ENCODE results near the gene ETDB. TPM values are rescaled to one million over a fixed set of nuclear protein-coding genes. Genes with fewer than 3 reads are reported as not detected.

ETDB gene
- total RNA-seq, 1 donor from 2014 or later, result not detected

Other genes with a start within 250 kb of the ETDB start
- 16.8 and 19.4 TPM in 2 replicates for gene MOSPD1, start 205.3 kb downstream of the ETDB start, total RNA-seq
- 1.2 and 1.3 TPM in 2 replicates for gene SMIM10, start 129.5 kb downstream of the ETDB start, total RNA-seq
- gene RTL8B, start 98.0 kb downstream of the ETDB start, total RNA-seq, result 3.5 and 4.2 TPM in 2 replicates
- 13.5 and 18.5 TPM in 2 replicates for gene RTL8C, start 88.2 kb downstream of the ETDB start, total RNA-seq
- 2.8 TPM in 2 replicates for gene RTL8A, start 68.4 kb downstream of the ETDB start, total RNA-seq
- under 0.01 TPM in 2 replicates for gene SMIM10L2B, start 21.8 kb downstream of the ETDB start, total RNA-seq
- gene CT55, start 50.9 kb upstream of the ETDB start, total RNA-seq, result not detected in 2 replicates
- not detected in 2 replicates for gene ETDA, start 131.5 kb upstream of the ETDB start, total RNA-seq
- not detected in 2 replicates for gene ETDC, start 189.0 kb upstream of the ETDB start, total RNA-seq
- gene ZNF75D, start 223.6 kb upstream of the ETDB start, total RNA-seq, result 6.5 and 7.3 TPM in 2 replicates
- 5.9 and 10.3 TPM in 2 replicates for gene ZNF449, start 224.3 kb upstream of the ETDB start, total RNA-seq